C4-2B (cell line): ENCODE data around the gene RNF166.

Experiments used
- CTCF ChIP-seq: fragments of 450-650 bp; conservative IDR thresholded peaks from 2 replicates; pipeline ENCODE4 v1.5.1; 2017; ENCODE audit warnings: mild to moderate bottlenecking
- ZFX ChIP-seq: fragments of 450-650 bp; IDR thresholded peaks from 2 replicates; pipeline ENCODE4 v1.6.1; 2017

GRCh38 chr16:88727871-88728270 is 21.7 kb upstream of the RNF166 start:
- TF ChIP-seq CTCF (no peak), ZFX (no peak)
